HEK293 (cell line): ENCODE measurements around the gene USP3.

Experiments
- CTCF ChIP-seq: fragments of 450-650 bp; formaldehyde crosslinking; IDR thresholded peaks from 2 replicates; pipeline ENCODE4 v1.5.1; 2016; ENCODE audit warnings: missing biosample characterization, missing genetic modification characterization
- KLF9 ChIP-seq: fragments of 450-650 bp; formaldehyde crosslinking; IDR thresholded peaks from 2 replicates; pipeline ENCODE4 v1.5.1; 2016; ENCODE audit warnings: missing biosample characterization, missing genetic modification characterization, low read depth
- REST ChIP-seq: fragments of 450-650 bp; formaldehyde crosslinking; IDR thresholded peaks from 2 replicates; pipeline ENCODE4 v1.5.1; 2016; ENCODE audit warnings: missing biosample characterization, missing genetic modification characterization
- SP2 ChIP-seq: fragments of 450-650 bp; formaldehyde crosslinking; IDR thresholded peaks from 2 replicates; pipeline ENCODE4 v1.5.1; 2016; ENCODE audit warnings: missing biosample characterization, missing genetic modification characterization
- YY1 ChIP-seq: fragments of 450-650 bp; formaldehyde crosslinking; IDR thresholded peaks from 2 replicates; pipeline ENCODE4 v1.5.1; 2018; ENCODE audit warnings: missing biosample characterization, missing genetic modification characterization
- ZNF510 ChIP-seq: fragments of 450-650 bp; formaldehyde crosslinking; IDR thresholded peaks from 2 replicates; pipeline ENCODE4 v1.5.1; 2018; ENCODE audit warnings: mild to moderate bottlenecking, missing genetic modification characterization, missing biosample characterization; ENCODE audit not compliant: insufficient replicate concordance
- ZNF518A ChIP-seq: fragments of 450-650 bp; formaldehyde crosslinking; conservative IDR thresholded peaks from 2 replicates; pipeline ENCODE4 v1.5.1; 2016; ENCODE audit warnings: low read depth, missing biosample characterization, missing genetic modification characterization
- ZSCAN16 ChIP-seq: fragments of 450-650 bp; formaldehyde crosslinking; IDR thresholded peaks from 2 replicates; pipeline ENCODE4 v1.5.1; 2016; ENCODE audit warnings: missing biosample characterization, missing genetic modification characterization

- no peak for TF ChIP-seq ZSCAN16 (tag by site-specific recombination)
- TF ChIP-seq KLF9: no peak
- no peak for TF ChIP-seq ZNF510
- TF ChIP-seq ZNF518A (tag by site-specific recombination): no peak
- TF ChIP-seq SP2 (tag by site-specific recombination): no peak
- no peak for TF ChIP-seq CTCF (tag by site-specific recombination)
- no peak for TF ChIP-seq YY1 (tag by site-specific recombination)
- TF ChIP-seq REST (tag by site-specific recombination): no peak
Measured at GRCh38 chr15:63524316-63525015, 20.1 kb downstream of the USP3 start.
